Occipital lobe (tissue), 2 donors: ENCODE data around the gene CHRNB4. TPM values are rescaled to one million over a fixed set of nuclear protein-coding genes. Genes with fewer than 3 reads are reported as not detected.

Experiments used
- DNase-seq: peaks from one replicate; lab custom pipeline; 2025; lab: John Stamatoyannopoulos, UW
- total RNA-seq: library from RNA; depleted of rRNA; stranded (reverse); fragments of >200 nt; gene quantifications from one replicate; pipeline ENCODE4 v1.2.3, GENCODE V29; 2014

The CHRNB4 gene
- total RNA-seq, 1 donor from 2014 or later: 1.1 TPM

- no peak for DNase-seq
Measured at GRCh38 chr15:78633348-78633747, 7.7 kb downstream of the CHRNB4 start.

- no peak for DNase-seq
Measured at GRCh38 chr15:78630886-78631633, 9.9 kb downstream of the CHRNB4 start.

- DNase-seq: no peak
Measured at GRCh38 chr15:78629716-78630065, 11.3 kb downstream of the CHRNB4 start.

- no peak for DNase-seq
Measured at GRCh38 chr15:78629031-78629715, 11.8 kb downstream of the CHRNB4 start.

- DNase-seq: no peak
Measured at GRCh38 chr15:78628227-78628626, 12.8 kb downstream of the CHRNB4 start.

GRCh38 chr15:78627348-78627747, 13.7 kb downstream of the CHRNB4 start:
- DNase-seq: no peak

- no peak for DNase-seq
Measured at GRCh38 chr15:78626381-78626995, 14.5 kb downstream of the CHRNB4 start.

GRCh38 chr15:78625606-78626280, 15.3 kb downstream of the CHRNB4 start:
- no peak for DNase-seq

- DNase-seq: no peak
Measured at GRCh38 chr15:78624651-78625590, 16.1 kb downstream of the CHRNB4 start.

GRCh38 chr15:78623786-78624497, 17.1 kb downstream of the CHRNB4 start:
- DNase-seq: no peak

GRCh38 chr15:78621810-78622402, 19.1 kb downstream of the CHRNB4 start:
- DNase-seq: no peak

- no peak for DNase-seq
Measured at GRCh38 chr15:78620527-78621421, 20.2 kb downstream of the CHRNB4 start, which contains the start of gene CHRNA3. Gene CHRNA3 (minus strand): TSS chr15:78620996. CDS start chr15:78620794, 202 bp downstream.

- DNase-seq: no peak
Measured at GRCh38 chr15:78620021-78620526, 20.9 kb downstream of the CHRNB4 start.

GRCh38 chr15:78619022-78619950, 21.7 kb downstream of the CHRNB4 start:
- no peak for DNase-seq

- DNase-seq: peak; percentile 70
Measured at GRCh38 chr15:78618490-78618934, 22.5 kb downstream of the CHRNB4 start.

GRCh38 chr15:78618064-78618463, 22.9 kb downstream of the CHRNB4 start:
- no peak for DNase-seq

- no peak for DNase-seq
Measured at GRCh38 chr15:78617516-78617915, 23.5 kb downstream of the CHRNB4 start.
